Measurements from ENCODE around the gene GJE1.
"Not testable (repeated sequence)": the region's sequence is repeated elsewhere in the genome, so short reads cannot be mapped to it uniquely, and the experiment has no call there.

DNA sequence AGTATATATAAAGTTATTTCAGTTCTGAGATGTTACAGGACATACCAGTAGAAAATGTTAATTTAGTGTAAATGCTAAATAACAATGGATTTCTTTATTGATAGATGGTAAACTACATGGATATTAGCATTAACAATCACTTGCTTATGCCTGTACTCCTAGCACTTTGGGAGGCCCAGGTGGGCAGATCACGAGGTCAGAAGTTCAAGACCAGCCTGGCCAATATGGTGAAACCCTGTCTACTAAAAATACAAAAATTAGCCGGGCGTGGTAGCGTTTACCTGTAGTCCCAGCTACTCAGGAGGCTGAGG lies 24.0 kb downstream of the GJE1 start:
- TF ChIP-seq EZH2phosphoT487 (IDR thresholded peaks at IDR 0.05): not testable (repeated sequence)
- TF ChIP-seq, protein P1, sequence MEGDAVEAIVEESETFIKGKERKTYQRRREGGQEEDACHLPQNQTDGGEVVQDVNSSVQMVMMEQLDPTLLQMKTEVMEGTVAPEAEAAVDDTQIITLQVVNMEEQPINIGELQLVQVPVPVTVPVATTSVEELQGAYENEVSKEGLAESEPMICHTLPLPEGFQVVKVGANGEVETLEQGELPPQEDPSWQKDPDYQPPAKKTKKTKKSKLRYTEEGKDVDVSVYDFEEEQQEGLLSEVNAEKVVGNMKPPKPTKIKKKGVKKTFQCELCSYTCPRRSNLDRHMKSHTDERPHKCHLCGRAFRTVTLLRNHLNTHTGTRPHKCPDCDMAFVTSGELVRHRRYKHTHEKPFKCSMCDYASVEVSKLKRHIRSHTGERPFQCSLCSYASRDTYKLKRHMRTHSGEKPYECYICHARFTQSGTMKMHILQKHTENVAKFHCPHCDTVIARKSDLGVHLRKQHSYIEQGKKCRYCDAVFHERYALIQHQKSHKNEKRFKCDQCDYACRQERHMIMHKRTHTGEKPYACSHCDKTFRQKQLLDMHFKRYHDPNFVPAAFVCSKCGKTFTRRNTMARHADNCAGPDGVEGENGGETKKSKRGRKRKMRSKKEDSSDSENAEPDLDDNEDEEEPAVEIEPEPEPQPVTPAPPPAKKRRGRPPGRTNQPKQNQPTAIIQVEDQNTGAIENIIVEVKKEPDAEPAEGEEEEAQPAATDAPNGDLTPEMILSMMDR (IDR thresholded peaks at IDR 0.05): not testable (repeated sequence)

Measured in neural progenitor cell (in vitro differentiated cells).